ENCODE results near the gene LRIT1. TPM values are rescaled to one million over a fixed set of nuclear protein-coding genes. Genes with fewer than 3 reads are reported as not detected.

Gene LRIT1
- total and polyA plus RNA-seq, 8 donors, result not detected

GRCh38 chr10:84181631-84182030 lies 59.7 kb downstream of the LRIT1 start:
- no peak for TF ChIP-seq POLR2AphosphoS5 (IDR thresholded peaks at IDR 0.05)
- TF ChIP-seq POLR2A (IDR thresholded peaks at IDR 0.05), result no peak
- no peak for TF ChIP-seq EP300 (IDR thresholded peaks at IDR 0.05)
- no peak for TF ChIP-seq CTCF (IDR thresholded peaks at IDR 0.05)
- no peak for DNase-seq
- H3K27ac ChIP-seq, result no peak overlapping the region
- no peaks in the 10 kb centered on the region for H3K9me3 ChIP-seq
- WGBS, 5 donors, result 77 to 91% (median 86%) methylated on average over 5 of the region's 5 CpGs
- no peak overlapping the region for H3K4me3 ChIP-seq
- H3K4me1 ChIP-seq, result no peaks in the 10 kb centered on the region
- no peaks in the 10 kb centered on the region for H3K36me3 ChIP-seq
- H3K27me3 ChIP-seq, result peaks cover 0 to 18% (median 5%) of the 10 kb centered on the region in 3 donors
- intact Hi-C loops (cut with DNase I; ENCODE audit: low total_unique reads), result no loop called here

Other genes with a start within 250 kb of the LRIT1 start
- 100 to 1,000 TPM in 2 of 5 donors, 10 to 100 TPM in 3; 17.5 to 186 (median 97.3) TPM for gene GHITM, start 102.0 kb downstream of the LRIT1 start, total RNA-seq
- 100 to 1,000 TPM; 104 to 170 (median 161) TPM for gene GHITM, start 102.0 kb downstream of the LRIT1 start, polyA plus RNA-seq
- gene GPR15LG, start 67.7 kb downstream of the LRIT1 start, total RNA-seq, result 1 to 10 TPM in 1 of 5 donors, not detected in 4; 7.5 TPM
- 10 to 100 TPM in 1 of 3 donors, under 1 TPM in 1, not detected in 1; 0.92 to 82.4 TPM for gene GPR15LG, start 67.7 kb downstream of the LRIT1 start, polyA plus RNA-seq
- gene CDHR1, start 47.0 kb downstream of the LRIT1 start, total RNA-seq, result 10 to 100 TPM in 1 of 5 donors, under 1 TPM in 1, not detected in 3; 0.18 to 77.6 TPM
- 1 to 10 TPM in 1 of 3 donors, under 1 TPM in 1, not detected in 1; 0.06 to 6.8 TPM for gene CDHR1, start 47.0 kb downstream of the LRIT1 start, polyA plus RNA-seq
- not detected for gene LRIT2, start 16.0 kb downstream of the LRIT1 start, total RNA-seq
- not detected for gene LRIT2, start 16.0 kb downstream of the LRIT1 start, polyA plus RNA-seq
- gene RGR, start 3.5 kb upstream of the LRIT1 start, total RNA-seq, result not detected
- gene RGR, start 3.5 kb upstream of the LRIT1 start, polyA plus RNA-seq, result 1 to 10 TPM in 1 of 3 donors, under 1 TPM in 1, not detected in 1; 0.18 to 2.7 TPM
- gene CCSER2, start 87.0 kb upstream of the LRIT1 start, total RNA-seq, result 10 to 100 TPM in 4 of 5 donors, 1 to 10 TPM in 1; 7.0 to 87.9 (median 46.3) TPM
- gene CCSER2, start 87.0 kb upstream of the LRIT1 start, polyA plus RNA-seq, result 10 to 100 TPM in 2 of 3 donors, 1 to 10 TPM in 1; 8.7 to 20.9 (median 10.1) TPM